Epithelial cell of esophagus (primary cell): ENCODE measurements around the gene KCNT1.

ENCODE experiments used
- DNase-seq: peaks from one replicate; pipeline ENCODE4 v3.0.0; 2010; ENCODE audit warnings: low read depth
- H3K4me3 ChIP-seq: 2 replicates; pipeline ENCODE4 v1.5.1; 2011; ENCODE audit warnings: mild to moderate bottlenecking, low read length, control low read depth
- TF ChIP-seq, protein P1 (sequence below): IDR thresholded peaks from 2 replicates; pipeline ENCODE4 v1.5.1; 2011; ENCODE audit warnings: low read depth, mild to moderate bottlenecking, low read length, control low read depth, inconsistent platforms; ENCODE audit not compliant: insufficient read depth; ENCODE audit errors: missing control alignments

The KCNT1 gene

GRCh38 chr9:135818718-135819475 lies 116.9 kb downstream of the KCNT1 start:
- DNase-seq, result no peak
- TF ChIP-seq, protein P1, sequence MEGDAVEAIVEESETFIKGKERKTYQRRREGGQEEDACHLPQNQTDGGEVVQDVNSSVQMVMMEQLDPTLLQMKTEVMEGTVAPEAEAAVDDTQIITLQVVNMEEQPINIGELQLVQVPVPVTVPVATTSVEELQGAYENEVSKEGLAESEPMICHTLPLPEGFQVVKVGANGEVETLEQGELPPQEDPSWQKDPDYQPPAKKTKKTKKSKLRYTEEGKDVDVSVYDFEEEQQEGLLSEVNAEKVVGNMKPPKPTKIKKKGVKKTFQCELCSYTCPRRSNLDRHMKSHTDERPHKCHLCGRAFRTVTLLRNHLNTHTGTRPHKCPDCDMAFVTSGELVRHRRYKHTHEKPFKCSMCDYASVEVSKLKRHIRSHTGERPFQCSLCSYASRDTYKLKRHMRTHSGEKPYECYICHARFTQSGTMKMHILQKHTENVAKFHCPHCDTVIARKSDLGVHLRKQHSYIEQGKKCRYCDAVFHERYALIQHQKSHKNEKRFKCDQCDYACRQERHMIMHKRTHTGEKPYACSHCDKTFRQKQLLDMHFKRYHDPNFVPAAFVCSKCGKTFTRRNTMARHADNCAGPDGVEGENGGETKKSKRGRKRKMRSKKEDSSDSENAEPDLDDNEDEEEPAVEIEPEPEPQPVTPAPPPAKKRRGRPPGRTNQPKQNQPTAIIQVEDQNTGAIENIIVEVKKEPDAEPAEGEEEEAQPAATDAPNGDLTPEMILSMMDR, result no peak
- H3K4me3 ChIP-seq, result no peak overlapping the region

GRCh38 chr9:135819905-135820304 lies 117.9 kb downstream of the KCNT1 start:
- no peak for DNase-seq
- TF ChIP-seq, protein P1, result no peak
- H3K4me3 ChIP-seq, result no peak overlapping the region

GRCh38 chr9:135820661-135821060 lies 118.7 kb downstream of the KCNT1 start:
- no peak for DNase-seq
- TF ChIP-seq, protein P1, result no peak
- no peak overlapping the region for H3K4me3 ChIP-seq

- TF ChIP-seq, protein P1, result no peak
- no peak for DNase-seq
- H3K4me3 ChIP-seq, result no peak overlapping the region
These were observed 119.1 kb downstream of the KCNT1 start for GRCh38 chr9:135821116-135821515.

GRCh38 chr9:135821733-135822373 lies 119.9 kb downstream of the KCNT1 start:
- no peak for DNase-seq
- TF ChIP-seq, protein P1, result no peak
- no peak overlapping the region for H3K4me3 ChIP-seq

- no peak overlapping the region for H3K4me3 ChIP-seq
- DNase-seq, result no peak
- TF ChIP-seq, protein P1, result no peak
These were observed 120.4 kb downstream of the KCNT1 start for GRCh38 chr9:135822374-135822755.
